NCI-H1694 (cell line): ENCODE measurements around the gene LETM1.

Experiments used
- DNase-seq: peaks from one replicate; lab custom pipeline; 2025; lab: John Stamatoyannopoulos, UW

The LETM1 gene

DNA sequence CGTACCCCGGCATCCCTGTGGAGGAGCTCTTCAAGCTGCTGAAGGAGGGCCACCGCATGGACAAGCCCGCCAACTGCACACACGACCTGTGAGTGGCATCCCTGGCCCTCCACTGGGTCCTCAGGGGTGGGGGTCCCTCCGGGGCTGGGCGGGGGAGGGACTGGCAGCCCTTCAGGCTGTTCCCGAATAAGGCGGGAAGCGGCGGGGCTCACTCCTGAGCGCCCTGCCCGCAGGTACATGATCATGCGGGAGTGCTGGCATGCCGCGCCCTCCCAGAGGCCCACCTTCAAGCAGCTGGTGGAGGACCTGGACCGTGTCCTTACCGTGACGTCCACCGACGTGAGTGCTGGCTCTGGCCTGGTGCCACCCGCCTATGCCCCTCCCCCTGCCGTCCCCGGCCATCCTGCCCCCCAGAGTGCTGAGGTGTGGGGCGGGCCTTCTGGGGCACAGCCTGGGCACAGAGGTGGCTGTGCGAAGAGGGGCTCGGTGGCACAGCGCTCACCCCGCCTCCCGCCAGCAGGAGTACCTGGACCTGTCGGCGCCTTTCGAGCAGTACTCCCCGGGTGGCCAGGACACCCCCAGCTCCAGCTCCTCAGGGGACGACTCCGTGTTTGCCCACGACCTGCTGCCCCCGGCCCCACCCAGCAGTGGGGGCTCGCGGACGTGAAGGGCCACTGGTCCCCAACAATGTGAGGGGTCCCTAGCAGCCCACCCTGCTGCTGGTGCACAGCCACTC lies 49.2 kb downstream of the LETM1 start:
- DNase-seq, result no peak

DNA sequence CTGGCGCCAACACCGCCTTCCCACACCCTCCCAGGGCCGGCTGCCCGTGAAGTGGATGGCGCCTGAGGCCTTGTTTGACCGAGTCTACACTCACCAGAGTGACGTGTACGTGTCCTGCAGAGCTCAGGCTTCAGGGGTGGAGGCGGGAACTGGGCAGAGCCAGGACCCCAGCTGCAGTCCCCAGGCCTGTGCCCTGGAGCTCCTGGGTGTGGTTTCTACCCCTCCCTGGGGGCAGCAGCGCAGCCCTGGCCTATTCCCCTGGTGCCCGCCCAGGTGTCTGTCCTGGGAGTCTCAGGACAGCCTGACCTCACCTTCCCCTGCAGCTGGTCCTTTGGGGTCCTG lies 49.8 kb downstream of the LETM1 start:
- DNase-seq, result no peak

DNA sequence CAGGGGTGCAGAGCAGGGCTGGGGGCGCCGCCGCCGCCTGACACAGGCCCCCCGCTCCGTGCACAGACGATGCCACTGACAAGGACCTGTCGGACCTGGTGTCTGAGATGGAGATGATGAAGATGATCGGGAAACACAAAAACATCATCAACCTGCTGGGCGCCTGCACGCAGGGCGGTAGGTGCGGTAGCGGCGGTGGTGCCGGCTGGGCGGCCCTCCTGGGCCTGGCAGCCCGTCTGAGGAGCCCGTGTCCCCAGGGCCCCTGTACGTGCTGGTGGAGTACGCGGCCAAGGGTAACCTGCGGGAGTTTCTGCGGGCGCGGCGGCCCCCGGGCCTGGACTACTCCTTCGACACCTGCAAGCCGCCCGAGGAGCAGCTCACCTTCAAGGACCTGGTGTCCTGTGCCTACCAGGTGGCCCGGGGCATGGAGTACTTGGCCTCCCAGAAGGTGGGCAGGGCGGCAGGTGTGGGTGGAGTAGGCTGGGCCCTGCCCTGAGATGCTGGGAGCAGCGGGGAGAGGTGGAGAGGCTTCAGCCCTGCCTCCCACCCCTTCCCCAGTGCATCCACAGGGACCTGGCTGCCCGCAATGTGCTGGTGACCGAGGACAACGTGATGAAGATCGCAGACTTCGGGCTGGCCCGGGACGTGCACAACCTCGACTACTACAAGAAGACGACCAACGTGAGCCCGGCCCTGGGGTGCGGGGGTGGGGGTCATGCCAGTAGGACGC lies 50.3 kb downstream of the LETM1 start:
- no peak for DNase-seq

DNA sequence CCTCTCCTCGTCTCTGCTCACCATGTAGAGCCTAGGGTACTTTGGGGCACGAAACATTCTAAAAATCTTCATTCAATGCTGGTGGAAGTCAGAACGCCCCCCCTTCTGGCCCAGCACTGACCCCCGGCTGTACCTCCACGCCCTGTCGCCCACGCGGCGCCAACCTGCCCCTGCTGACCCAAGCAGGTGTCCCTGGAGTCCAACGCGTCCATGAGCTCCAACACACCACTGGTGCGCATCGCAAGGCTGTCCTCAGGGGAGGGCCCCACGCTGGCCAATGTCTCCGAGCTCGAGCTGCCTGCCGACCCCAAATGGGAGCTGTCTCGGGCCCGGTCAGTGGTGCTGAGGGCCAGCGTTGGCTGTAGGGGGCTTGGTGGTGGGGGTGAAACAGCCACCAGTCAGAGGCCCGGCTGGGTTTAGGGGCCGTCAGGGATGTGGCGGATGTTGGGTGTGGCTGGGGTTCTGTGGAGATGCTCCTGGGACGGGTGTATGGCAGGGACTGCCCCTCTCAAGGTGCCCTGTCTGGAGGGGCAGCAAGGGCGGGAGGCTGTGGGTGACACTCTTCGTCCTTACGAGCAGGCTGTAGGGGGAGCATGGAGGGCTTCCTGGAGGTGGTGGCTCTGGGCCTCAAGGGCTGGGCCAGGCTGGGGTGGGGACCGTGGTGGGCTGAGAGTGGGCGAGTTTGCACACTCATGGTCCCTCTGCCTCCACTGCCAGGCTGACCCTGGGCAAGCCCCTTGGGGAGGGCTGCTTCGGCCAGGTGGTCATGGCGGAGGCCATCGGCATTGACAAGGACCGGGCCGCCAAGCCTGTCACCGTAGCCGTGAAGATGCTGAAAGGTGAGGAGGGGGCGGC lies 51.1 kb downstream of the LETM1 start:
- no peak for DNase-seq

DNA sequence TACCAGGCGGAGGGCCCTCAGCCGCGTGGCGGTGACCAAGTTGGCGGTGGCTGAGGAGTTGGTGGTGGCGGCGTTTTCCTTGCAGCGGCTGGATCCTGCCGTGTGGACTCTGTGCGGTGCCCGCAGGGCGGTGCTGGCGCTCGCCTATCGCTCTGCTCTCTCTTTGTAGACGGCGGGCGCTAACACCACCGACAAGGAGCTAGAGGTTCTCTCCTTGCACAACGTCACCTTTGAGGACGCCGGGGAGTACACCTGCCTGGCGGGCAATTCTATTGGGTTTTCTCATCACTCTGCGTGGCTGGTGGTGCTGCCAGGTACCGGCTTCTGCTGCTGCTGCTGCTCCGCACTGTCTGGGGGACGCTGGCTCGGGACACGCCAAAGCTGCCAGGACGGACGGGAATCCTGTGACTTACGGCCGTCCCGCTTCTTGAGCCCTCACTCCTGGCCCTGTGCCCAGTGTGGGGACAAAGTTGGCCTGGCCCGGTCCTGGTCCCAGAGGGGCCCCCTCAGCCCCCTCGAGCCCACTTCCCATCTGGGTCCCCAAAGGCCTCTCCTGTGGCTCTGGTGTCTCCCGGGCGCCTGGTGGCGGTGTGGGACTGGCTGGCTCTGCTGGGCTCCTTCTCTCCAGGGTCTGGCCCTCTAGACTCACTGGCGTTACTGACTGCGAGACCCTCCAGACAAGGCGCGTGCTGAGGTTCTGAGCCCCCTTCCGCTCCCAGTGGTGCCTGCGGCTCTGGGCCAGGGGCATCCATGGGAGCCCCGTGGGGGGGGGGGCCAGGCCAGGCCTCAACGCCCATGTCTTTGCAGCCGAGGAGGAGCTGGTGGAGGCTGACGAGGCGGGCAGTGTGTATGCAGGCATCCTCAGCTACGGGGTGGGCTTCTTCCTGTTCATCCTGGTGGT lies 52.2 kb downstream of the LETM1 start:
- no peak for DNase-seq

DNA sequence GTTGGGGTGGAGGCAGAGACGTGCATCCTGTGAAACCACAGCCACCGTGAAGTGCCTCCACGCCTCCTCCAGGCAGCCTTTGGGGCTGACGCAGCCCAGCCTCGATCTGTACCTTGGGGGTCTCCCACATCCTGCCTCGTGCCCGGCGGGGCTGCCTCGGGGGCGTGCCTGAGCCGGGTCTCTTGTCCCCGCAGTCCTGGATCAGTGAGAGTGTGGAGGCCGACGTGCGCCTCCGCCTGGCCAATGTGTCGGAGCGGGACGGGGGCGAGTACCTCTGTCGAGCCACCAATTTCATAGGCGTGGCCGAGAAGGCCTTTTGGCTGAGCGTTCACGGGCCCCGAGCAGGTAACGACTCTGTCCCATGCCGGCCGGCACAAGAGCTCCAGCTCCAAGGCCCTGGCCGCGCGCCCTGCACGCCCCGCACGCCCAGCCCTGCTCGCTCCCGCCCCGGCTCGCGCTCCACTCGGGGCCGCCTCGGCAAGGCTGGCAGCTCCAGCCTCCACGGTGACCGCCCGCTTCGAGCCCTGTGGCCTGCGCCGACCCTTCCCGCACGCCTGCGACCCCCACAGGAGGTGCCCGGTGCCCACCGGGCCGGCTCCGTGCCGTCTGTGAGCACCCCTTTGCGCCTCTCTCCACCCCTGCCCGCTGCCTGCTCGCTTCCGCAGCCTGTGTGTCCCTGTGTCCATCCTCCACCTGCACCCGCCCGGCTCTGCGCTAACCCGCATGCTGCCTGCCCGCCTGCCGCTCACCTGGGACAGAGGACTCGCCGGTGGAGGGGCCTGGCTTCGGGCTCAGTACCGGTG lies 53.0 kb downstream of the LETM1 start:
- DNase-seq, result no peak

DNA sequence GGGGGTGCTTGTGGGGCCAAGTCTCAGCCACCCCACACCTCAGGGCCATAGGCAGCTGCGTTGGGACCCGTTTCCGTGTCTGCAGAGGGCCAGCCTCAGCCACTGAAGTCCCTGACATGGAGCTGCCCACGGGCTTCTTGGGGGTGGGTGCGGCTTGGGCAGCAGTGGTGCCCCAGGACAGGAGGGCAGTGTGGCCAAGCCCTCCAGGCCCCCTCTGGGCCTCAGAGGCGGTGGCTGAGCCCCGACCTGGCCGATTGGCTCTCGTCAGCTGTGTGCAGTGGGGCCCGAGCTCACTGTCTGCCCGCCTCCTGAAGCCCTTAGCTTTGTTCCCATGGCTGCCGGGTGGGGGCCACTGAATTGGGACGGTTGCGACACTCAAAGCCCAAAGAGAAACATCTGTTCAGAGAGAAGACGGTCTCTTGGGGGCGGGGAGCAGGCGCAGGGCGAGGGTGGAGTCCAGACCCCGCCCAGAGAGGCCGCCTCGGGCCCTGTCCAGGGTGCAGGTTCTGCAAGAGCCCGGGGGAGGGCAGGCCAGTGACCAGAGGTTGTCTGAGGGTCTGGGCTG lies 53.7 kb downstream of the LETM1 start:
- DNase-seq, result no peak

DNA sequence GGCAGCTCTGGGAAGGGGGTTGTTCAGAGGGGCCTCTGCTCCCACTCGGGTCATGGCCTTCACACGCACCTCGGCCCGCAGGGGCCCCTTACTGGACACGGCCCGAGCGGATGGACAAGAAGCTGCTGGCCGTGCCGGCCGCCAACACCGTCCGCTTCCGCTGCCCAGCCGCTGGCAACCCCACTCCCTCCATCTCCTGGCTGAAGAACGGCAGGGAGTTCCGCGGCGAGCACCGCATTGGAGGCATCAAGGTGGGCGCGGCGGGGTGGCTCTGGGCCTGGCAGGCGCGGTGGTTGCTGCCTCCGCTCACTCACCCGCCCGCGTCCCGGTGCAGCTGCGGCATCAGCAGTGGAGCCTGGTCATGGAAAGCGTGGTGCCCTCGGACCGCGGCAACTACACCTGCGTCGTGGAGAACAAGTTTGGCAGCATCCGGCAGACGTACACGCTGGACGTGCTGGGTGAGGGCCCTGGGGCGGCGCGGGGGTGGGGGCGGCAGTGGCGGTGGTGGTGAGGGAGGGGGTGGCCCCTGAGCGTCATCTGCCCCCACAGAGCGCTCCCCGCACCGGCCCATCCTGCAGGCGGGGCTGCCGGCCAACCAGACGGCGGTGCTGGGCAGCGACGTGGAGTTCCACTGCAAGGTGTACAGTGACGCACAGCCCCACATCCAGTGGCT lies 54.5 kb downstream of the LETM1 start:
- no peak for DNase-seq

DNA sequence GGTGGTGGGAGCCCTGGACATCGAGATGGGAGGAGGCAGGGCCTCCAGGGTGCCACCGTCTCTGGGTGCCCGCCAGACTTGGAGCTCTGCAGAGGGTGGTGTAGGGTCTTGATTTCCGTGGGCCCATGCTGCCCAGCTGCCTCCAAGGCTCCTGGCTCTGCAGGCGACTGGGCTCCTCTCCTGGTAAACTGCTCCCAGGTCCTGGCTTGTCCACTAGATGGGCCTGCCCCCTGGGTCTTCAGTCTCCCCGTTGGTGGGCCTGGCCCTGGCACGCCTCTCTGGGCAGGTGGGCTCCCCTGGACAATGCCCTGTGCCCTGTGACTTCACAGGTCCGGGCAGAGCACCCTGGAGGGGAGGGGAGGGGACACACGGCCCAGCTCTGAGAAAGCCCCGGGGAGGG lies 55.2 kb downstream of the LETM1 start:
- no peak for DNase-seq

DNA sequence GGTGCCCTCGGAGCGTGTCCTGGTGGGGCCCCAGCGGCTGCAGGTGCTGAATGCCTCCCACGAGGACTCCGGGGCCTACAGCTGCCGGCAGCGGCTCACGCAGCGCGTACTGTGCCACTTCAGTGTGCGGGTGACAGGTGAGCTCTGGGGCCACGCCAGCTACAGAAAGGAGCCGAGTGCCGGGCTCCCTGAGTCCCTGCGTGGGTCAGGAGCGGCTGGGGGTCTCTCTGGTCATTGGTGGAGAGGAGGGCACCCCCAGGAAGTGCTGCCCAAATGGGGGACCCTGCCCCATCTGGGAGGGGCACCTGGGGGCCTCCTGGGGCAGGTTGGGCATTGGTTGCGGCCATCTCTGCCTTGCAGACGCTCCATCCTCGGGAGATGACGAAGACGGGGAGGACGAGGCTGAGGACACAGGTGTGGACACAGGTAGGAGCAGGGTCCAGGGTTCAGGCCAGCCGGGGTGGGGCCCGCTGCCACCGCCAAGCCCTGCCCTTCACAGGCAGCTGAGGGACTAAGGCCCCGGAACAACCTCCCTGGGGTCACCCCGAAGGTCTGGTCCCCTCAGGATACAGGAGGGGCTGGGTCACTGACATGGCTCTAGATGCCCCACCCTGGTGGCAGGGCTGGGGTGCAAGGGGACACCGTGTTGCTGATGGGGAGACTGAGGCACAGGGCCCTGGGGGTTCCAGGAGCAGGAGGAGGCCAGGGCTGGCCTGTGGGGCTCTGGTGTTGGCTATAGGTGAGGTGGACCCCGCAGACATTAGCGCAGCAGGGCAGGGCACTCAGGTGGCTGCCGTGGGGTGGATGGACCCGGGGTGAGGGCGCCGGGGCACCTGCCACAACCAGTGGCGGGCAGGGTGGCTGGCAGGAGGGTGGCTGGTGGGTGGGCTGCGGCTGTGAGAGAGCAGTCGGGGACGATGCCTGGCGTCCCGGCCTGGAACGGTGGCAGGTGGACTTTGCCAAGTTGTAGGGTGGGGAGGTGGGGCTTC lies 56.3 kb downstream of the LETM1 start:
- DNase-seq, result no peak

DNA sequence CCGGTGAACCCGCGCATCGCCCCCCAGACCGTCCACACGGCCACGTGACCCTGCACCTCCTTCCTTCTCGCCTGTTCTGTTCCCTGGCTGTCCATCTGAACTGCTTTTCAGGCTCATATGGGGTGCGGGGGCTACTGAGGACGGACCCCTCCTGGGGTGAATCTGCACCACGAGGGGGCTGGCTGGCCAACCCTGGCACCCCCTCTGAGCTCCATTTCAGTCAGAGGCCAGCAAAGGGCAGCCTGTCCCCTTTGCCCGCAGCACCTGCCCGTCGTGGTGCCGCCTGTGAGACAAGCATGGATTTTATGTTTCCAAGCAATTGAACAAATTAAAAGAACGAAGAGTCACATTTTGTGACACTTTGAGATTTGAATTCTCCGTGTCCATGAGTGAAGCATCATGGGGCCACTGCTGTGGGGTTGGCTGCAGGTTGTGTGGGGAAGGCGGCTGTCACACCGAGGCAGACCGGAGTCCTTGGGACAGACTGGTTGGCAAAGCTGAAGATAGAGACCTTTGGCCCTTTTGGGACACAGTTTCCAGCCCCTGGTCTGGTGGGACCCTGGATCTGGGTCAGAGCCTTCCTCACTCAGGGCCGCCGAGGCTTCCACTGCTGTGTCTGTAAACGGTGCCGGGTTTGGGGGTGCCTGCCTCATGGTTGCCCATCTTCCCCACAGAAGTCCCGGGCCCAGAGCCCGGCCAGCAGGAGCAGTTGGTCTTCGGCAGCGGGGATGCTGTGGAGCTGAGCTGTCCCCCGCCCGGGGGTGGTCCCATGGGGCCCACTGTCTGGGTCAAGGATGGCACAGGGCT lies 57.2 kb downstream of the LETM1 start:
- DNase-seq, result no peak

DNA sequence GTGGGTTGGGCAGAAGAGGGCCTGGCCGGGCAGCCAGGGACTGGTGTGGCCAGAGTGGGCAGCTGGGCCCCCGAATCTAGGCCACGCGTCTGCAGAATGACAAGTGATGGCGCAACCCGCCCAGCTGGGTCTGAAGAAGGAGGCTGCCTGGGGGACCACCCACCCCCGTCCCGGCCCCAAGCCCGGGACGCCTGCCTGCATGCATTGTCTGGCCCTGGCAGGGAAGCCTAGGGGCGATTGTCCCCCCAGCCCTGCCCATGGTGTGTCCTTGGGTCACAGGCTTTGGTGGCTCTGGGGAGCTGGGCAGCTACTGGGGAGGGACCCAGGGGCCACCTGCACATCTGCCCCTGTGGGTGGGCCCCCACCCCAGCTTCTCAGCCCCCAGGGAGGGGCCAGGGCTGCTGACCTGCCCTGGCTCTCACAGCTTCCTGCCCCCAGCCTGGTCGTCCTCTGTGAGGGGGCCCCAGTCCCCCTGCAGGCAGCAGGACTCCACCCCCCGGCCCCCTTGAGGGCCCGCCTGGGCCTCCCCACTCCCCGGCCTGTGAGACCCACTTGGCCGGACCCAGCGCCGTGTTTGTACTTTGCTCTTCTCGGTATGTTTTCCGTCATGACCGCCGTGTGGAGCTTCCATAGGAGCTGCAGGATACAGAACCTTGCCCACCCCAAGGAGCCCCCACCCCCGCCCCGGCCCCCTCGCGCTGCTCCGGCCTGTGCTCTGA lies 57.9 kb downstream of the LETM1 start:
- DNase-seq, result no peak

DNA sequence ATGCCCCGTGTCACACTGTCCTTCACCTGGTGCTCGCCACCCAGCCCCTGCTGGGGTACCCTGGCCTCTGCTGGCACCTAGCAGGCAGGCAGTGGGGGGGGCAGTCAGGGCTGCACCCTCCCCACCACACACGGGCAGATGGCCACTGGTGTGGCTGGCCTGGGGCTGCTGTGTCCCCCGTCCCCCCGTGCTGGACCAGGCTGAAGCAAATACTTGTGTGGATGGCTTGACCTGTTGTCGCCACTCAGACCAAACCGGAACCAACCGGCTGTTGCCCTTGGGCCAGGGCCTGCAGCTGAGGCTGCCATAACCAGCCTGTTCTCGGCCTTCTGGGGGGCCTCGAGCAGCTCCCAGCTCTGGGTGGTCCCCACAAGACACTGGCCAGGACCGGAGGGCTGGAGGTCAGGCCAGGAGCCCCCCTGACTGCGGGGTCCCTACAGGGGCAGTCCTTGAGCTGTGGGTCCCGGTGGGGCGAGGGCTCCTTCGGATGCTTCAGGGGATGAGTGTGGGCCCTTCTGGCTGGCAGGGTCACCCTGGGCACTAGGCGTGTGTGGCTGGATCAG lies 58.6 kb downstream of the LETM1 start:
- no peak for DNase-seq

DNA sequence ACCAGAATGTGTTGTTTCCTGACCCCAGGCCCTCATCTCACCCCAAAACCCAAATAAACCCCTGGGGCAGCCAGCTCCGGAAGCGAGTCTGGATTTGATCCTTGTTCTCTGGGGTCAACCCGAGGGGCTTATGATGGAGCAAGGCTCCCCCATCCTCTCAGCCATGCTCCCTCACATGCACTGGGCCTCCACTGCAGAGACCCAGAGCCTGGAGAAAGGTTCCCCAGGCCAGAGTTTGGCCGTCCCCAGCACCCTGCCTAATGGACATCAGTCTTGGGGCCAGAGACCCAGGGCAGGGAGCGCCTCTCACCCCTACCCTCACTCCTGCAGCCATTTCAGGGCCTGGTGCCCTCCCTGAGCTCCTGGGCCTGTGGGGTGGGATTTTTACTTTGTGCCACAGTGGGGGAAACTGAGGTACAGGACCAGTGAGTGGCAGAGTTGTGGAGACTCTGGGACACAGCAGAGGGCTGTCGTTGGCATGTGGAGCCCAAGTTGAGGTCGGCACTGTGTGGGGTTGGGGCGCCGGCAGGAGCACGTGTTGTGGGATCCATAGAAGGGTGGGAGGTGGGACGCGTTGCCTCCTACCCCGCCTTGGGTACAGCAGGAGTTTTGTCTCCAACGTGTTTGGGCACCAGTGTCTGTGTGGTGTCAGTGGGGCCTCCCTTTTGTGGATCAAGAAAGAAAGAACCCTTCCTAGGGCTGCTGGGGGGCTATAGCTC lies 59.3 kb downstream of the LETM1 start:
- no peak for DNase-seq

DNA sequence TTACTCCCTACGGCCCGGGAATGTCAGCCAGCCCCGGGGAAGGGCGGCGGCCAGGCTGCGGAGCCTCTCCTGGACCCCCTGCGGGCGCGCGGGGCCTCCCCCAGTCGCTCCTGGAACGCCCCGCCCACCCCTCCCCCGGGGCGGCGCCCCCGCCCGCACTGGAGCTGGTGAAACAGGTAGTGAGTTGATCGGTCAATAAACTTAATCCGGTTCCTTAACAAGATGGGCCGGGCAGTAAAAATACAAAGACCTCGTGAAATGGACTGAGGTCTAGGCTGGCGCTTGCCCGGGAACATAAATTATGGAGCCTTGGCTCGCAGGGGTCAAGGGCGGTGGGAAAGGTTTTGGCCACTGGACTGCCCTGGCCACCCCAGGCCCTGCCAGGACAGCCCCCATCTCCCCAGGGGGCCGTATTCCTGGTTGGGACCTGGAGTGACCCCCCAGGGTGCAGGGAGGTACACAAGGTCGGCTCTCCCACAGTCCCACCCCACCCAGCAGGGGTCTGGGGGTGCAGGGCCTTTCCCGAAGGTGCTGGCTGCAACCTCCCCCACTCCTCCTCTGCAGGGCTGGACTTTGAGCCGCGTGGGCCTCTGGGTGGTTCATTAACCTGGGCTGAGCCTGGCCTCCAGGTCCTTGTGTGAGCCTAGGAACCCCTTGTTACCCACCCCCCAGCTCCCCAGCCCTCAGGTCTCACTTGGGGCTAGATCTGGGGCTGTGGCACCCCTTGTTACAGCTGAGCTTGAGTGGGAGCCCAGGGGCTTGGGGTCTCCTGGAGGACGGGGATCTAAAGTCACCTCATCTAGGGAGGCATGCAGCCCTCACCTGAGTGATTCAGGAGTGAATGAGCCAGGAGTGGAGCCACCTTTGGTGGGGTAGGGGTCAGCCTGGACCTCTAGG lies 60.4 kb downstream of the LETM1 start:
- DNase-seq, result no peak
